HG03108 (cell line): ENCODE measurements around the gene THBD.
"Not testable (repeated sequence)": the region's sequence is repeated elsewhere in the genome, so short reads cannot be mapped to it uniquely, and the experiment has no call there.

Experiments
- ATAC-seq: cut with Tn5 transposase; IDR thresholded peaks from one replicate; pipeline ENCODE4 v1.9.1; 2021; ENCODE audit warnings: moderate library complexity; ENCODE audit not compliant: unreplicated experiment

The THBD gene

DNA sequence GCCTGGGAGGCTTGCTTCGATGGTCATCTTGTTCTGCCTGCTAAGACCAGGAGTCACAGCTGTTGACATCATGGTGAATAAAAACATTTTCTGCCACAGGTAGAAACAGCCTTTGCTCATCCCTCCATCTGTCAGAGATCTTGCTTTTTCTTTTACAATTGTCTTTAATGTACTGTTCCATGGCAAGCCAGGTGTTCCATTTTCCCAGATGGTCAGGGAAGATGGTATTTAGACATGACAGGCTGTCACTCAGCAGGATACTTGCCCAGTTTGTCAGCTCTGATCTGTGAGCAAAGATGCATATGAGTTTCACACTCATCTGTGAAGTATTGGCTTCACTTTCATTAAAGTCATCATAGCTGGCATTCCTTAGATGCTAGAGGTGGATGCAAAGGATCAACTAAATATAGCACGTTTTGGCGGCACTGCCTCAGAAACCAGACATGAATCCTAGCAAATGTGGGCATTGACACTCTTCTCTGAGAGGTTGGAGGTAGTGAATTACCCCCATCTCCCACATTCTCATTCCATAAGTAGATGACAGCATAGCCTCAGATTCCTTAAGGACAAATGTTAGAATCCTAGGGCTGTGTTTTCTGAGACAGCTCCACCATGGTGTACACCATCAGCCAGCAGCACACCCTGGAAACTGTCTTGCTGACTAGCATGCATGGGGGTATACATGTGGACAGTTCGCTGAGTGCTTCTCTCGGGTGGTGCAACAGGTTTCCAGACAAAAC lies 10.2 kb downstream of the THBD start:
- ATAC-seq: no peak

DNA sequence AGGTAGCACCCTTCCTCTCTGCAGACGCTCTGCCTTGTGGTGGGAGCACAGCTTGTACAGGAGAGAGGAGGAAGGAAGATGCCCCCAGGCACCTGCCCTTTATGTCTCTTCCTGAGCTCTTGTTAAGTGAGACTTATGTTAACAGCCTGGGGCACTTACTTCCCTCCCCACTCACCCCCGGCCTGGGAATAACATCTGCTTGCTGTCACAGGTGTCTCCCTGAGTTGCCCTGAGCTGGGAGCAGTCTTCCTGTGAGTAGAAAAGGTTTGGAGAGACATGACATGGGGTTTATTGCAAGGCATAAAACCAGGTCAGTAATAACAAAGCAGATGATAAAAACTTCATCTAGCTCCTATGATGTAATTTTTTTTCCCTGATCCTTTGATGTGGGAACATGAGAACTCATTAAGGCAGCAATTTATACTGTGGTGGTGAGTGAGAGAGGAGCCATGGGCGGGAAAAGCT lies 12.4 kb downstream of the THBD start:
- ATAC-seq: no peak

DNA sequence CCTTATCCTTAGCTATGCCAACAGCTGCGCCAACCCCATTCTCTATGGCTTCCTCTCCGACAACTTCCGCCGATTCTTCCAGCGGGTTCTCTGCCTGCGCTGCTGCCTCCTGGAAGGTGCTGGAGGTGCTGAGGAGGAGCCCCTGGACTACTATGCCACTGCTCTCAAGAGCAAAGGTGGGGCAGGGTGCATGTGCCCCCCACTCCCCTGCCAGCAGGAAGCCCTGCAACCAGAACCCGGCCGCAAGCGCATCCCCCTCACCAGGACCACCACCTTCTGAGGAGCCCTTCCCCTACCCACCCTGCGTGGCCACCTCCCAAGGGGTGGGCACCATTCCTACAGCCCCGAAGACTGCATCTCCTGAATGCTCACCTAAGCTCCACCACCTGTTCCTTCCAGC lies 13.1 kb downstream of the THBD start:
- ATAC-seq: no peak

DNA sequence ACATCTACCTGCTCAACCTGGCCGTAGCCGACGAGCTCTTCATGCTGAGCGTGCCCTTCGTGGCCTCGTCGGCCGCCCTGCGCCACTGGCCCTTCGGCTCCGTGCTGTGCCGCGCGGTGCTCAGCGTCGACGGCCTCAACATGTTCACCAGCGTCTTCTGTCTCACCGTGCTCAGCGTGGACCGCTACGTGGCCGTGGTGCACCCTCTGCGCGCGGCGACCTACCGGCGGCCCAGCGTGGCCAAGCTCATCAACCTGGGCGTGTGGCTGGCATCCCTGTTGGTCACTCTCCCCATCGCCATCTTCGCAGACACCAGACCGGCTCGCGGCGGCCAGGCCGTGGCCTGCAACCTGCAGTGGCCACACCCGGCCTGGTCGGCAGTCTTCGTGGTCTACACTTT lies 13.7 kb downstream of the THBD start:
- ATAC-seq: no peak

DNA sequence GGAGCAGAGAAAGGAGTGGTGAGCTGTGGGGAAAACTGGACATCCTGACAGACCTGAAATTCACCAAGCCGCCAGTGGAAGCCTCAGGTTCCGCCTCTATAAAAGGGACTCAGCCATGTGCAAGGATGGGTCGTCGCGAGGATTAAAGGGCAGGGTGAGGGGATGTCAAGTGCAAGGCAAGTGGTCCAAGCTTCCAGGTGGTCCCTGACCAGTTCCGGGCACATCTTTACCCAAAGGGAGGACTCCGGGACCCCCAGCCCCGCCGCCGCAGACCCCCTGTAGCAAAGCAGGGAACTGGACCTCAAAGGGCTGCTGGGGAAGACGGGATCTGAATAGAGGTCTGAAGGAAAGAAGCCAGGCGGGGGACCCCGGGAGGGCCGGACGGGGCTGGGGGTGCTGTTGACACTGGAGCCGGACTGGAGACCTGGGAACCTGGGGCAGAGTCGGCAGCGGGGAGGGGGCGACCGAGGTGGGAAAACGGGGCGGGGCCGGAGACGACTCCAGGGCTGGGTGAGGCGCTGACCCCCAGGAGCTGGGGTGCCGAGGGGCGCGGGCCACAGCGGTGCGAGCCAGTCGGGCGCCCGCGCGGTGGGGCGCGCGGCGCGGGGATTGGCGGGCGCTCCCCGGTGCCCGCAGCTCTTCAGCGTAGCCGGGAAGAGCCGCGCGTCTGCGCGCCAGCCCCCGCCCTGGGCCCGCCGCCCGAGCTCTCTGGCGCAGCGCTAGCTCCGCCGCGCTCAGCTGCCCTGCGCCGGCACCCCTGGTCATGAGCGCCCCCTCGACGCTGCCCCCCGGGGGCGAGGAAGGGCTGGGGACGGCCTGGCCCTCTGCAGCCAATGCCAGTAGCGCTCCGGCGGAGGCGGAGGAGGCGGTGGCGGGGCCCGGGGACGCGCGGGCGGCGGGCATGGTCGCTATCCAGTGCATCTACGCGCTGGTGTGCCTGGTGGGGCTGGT lies 14.5 kb downstream of the THBD start, which contains the start of gene SSTR4:
TSS of gene SSTR4 (plus strand) at position 592 of the 951 bp plus-strand sequence. CDS start at position 764, 172 bp downstream.
- no peak for ATAC-seq

DNA sequence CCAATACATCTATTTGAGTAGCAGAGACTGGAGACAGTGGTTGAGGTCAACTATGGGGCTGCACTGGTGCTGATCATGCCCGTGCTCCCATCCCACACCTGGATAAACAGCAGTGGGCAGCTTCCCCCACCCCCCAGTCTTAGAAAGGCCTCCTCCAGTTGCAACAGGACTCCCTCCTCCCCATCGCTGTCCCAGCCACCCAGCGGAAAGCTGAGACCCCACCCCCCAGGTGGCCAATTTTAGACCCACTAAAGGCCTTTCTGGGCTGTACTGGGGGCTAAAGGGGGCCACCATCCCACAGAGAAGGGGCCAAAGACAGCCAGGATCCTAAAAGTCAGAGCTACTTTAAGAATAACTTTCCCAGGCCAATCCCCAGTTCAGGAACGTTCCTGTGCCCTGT lies 15.6 kb downstream of the THBD start:
- ATAC-seq: no peak

DNA sequence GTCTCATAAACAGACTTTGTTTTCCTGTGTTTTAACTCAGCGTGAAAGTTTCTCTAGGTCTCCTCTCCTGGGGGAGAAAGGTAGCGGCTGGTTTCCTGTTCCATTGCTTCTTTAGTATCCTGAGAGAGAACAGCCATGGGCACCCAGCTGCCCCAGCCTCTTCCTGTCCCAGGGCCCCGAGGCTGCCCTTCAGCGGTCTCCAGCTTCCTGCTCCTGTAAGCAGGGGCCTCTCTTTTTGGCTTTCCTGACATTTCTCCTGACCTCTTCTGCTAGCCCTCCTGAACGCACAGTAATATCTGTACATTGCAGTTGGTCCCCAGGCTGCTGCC lies 16.8 kb downstream of the THBD start:
- no peak for ATAC-seq

DNA sequence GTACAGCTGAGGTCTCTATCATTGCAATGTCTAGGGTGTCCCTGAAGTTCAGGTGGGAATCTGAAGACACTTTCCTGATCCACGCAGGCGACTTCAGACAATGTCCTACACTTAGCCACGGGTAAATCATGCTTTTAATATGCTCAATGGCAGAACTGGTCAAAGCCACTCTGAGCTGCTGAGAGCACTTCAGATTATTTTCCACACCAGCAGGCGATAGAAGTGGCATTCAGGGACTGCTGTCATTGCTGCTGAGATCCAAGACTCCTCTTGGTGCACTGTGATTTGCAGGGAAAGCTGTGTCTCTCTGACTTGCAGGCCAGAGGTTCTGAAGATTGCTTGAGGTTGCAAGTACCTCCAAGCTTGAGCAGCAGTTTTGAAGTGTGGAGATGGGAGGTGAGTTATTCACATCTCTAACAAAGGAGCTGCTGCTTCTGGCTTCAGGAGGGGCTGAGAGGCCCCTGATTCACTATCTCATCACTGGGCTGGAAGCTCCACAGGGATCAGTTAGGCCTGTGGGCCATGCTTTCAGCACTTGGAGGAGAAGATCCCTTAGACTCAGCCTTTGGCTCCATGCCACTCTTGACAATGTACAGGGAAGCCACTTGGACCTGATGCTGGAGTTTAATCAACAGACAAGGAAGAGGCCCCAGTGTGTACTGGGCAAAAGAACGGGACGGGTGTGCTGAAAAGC lies 17.3 kb downstream of the THBD start:
- no peak for ATAC-seq

DNA sequence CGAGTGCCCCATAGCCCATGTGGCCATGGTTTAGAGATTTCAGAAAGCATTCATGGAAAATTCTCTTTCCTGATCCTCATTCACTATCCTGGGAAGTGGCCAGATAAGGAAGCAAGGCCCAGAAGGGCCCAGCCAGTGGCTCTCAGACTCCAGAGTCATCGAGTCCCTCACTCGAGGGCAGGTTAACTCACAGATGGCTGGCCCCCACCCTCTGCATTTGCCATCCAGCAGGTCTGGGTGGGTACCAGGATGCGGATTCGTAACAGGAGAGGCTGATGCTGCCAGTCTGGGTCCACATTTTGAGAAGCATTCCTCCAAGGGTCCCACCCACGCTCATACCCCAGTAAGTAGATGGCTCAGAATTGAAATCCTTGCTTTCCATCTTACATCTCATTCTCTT lies 18.1 kb downstream of the THBD start:
- no peak for ATAC-seq

DNA sequence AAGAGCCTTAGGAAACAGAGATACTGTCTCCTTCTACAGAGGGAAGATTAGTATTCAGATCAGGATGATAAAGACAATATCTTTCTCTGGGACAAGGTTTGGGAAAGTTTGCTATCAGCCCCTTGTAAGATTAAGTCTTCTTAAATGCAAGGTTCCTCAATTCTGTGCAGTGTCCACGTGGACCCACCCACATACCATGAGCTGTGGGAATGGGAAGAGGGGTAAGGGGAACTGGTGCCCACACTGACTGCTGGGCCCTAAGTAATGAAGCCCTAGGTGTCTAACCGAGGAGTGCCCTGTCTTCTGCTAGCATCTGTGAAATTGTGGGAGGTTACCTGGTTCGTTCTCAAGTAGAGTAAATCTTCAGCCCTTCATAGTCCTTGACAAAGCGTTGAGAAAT lies 20.1 kb downstream of the THBD start:
- no peak for ATAC-seq

DNA sequence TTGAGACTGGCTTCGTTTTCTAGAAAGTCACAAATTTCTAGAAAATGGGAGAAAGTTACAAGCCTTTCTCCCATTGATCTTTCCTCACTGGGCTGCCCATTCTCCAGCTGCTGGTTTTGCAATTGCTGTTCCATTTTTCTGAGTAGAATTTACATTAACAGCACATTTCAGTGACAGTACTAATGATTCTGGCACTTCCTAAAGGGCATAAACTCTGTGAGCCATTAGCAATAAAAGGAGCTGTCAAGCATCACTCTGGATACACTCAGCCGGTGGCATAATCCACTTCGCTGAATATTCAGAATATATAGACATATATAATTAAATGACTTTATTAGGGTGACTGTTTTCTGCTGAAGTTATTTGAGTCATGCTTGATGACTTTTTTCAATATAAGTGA lies 21.1 kb downstream of the THBD start:
- ATAC-seq: no peak

DNA sequence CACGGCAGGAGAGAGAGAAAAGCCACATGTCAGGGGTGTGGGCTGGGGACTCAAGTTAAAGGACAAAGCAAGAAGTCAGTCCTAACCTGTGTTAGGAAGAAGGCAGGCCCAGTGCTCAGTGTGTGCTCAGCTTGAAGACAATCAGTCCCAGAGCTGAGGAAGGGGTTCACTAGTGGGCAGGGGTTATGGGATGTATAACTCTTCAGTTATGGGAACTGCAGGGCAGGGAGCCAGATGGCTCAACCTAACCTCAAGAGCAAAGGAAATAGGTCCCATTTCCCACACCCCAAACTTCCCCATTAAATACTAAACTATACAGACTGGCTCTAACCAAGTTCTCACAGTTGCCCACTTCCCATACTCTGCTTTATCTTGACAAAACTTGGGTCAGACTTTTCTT lies 21.8 kb downstream of the THBD start:
- ATAC-seq: no peak

DNA sequence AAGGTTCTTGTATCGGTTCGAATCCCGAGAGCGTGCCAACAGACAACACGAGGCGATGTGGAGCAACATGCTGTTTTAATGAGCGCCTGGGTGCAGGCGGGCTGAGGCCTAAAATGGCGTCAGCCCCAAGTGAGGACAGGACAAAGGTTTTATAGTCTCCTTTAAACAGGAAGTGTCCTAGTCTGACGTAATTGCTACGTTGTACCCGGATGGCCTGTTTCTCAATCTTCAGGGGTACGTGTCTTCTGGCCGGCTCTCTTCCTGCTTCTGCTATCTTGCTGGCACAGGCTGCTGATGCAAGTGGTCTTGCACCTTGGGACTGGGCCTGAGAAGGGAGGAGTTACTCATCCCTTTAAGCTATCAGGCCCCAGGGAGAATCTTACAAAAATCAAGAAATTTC lies 24.0 kb downstream of the THBD start:
- ATAC-seq: not testable (repeated sequence)

DNA sequence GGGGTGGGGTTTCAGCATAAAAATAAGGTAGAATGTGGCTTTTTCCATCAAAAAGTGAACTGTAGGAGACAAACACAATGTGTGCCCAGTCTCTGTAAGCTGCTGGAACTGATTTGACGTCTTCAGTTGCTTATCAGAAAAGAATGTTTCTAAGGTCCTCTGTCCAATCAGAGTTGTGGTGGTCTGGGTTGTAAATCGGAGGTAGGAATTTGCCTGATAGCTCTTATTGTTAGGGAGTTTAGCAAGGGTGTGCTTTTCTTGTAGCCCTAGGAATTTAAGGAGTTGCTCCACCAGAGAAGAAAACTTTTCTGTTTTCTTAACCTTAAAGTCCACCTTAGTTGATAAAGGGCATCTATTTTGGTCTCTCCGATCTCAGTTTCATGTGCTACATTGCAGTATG lies 24.8 kb downstream of the THBD start:
- no peak for ATAC-seq

DNA sequence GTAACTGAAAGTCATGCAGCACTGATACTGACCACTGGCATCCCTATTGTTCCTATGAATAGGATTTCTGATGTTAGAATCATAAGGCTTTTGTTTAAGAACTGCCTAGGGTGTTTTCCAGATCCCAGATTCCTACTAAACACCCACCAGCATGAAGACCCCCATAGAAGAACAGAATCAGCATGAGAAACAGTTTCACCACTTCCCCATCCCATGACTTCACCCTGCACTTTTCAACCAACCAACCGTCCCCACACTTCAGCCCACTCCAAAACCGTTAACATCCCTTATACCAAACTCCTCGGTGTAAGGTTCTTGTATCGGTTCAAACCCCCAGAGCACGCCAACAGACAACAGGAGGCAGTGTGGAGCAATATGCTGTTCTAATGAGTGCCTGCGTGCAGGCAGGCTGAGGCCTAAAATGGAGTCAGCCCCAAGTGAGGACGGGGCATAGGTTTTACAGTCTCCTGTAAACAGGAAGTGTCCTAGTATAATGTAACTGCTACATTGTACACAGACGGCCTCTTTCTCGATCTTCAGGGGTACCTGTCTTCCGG lies 25.8 kb downstream of the THBD start:
- ATAC-seq: no peak

DNA sequence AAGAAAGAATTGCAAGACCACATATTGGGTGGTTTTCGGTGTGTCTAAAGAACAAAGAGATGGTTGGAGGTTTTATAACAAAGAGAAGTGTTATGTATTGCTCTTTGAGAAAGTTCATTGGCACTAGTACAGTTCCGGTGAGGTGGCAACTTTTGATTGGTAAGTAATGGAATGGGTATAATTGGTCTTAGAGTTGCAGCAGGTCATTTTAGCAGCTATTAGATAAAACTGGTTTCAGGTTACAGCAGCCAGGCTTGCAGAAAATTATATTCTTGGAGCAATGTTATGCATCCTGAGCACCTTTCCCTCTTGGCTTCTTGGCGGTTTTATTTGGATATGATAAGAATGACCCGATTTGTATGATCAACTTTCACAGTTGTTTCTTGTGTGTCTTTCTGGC lies 26.6 kb downstream of the THBD start:
- no peak for ATAC-seq

DNA sequence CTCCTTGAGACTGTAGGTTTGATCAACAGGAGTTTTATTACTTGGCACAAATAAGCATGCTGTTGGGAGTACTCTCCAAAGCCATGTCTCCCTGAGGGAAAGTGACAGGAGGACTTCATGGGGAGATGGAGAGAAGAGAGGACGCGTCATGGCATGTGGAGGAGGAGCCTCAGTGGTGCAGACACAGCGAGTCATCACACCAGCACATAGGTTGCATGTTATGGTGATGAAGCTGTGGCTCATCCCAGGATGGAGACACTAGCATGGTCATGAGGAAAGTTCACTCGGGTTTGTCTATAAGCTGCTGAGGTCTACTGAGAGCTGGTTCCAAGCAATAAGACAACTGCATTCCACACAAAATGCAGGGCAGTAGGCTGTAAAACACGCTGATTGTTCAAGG lies 27.5 kb downstream of the THBD start:
- no peak for ATAC-seq

DNA sequence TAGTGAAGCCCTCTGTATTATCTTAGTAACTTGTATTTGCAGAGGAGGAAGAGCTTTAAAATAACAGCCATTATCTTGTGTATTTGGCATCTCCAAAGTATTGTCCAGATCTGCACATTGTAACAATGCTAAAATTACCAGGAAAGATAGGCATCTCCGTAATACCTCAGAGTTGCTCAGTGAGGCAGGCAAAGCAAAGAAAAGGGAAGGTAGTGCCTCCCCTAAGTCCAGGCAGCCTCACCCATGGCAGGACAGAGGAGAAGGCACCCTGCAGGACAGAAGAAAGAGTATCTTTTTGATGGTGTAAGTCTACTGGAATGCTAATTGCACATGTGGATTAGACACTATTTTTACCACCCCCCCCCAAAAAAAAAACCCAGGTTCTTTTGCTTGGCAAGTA lies 27.9 kb downstream of the THBD start:
- no peak for ATAC-seq

DNA sequence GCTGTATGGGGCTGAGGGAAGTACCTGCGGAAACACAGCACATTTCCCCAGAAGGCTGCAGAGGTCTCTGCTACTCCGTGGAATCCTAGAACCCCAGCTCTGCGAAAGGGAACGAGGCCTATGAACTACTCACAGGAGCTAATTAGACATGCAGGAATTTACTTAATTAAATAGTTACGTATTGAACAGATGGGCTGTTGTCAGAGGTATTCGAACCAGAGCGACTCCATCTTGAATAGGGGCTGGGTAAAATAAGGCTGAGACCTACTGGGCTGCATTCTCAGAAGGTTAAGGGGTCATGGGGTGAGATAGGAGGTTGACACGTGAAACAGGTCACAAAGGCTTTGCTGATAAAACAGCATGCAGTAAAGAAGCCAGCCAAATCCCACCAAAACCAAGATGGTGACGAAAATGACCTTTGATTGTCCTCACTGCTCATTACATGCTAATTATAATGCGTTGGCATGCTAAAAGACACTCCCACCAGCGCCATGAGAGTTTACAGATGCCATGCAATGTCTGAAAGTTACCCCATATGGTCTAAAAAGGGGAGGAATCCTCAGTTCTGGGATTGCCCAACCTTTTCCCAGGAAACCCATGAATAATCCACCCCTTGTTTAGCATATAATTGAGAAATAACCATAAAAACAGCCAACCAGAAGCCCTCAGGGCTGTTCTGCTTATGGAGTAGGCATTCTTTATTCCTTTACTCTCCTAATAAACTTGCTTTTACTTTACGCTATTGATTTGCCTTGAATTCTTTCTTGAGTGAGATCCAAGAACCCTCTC lies 29.0 kb downstream of the THBD start:
- no peak for ATAC-seq

DNA sequence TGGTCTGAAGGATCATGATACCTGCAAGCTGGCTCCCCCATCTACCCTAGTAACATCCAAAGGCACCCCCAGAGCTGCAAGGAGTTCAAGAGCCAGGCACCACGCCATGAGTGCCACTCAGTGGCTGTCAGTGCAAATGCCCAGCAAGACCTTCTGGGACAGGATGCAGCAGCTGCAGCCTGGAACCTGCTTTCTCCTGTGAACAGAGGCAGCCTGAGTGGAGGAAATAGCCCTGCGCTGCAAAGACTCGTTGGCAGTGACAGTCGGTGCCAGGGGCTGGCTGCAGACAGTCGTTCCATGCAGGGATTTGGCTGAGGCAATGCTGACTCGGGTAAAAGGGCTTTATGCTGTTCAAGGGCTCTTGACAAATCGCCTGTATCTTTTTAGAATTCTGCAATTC lies 30.1 kb downstream of the THBD start:
- no peak for ATAC-seq
